NCI-H1436 (cell line): ENCODE data around the gene SPAG7.

ENCODE experiments used
- DNase-seq: peaks from one replicate; lab custom pipeline; 2025; lab: John Stamatoyannopoulos, UW

The SPAG7 gene, protein sequence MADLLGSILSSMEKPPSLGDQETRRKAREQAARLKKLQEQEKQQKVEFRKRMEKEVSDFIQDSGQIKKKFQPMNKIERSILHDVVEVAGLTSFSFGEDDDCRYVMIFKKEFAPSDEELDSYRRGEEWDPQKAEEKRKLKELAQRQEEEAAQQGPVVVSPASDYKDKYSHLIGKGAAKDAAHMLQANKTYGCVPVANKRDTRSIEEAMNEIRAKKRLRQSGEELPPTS

DNA sequence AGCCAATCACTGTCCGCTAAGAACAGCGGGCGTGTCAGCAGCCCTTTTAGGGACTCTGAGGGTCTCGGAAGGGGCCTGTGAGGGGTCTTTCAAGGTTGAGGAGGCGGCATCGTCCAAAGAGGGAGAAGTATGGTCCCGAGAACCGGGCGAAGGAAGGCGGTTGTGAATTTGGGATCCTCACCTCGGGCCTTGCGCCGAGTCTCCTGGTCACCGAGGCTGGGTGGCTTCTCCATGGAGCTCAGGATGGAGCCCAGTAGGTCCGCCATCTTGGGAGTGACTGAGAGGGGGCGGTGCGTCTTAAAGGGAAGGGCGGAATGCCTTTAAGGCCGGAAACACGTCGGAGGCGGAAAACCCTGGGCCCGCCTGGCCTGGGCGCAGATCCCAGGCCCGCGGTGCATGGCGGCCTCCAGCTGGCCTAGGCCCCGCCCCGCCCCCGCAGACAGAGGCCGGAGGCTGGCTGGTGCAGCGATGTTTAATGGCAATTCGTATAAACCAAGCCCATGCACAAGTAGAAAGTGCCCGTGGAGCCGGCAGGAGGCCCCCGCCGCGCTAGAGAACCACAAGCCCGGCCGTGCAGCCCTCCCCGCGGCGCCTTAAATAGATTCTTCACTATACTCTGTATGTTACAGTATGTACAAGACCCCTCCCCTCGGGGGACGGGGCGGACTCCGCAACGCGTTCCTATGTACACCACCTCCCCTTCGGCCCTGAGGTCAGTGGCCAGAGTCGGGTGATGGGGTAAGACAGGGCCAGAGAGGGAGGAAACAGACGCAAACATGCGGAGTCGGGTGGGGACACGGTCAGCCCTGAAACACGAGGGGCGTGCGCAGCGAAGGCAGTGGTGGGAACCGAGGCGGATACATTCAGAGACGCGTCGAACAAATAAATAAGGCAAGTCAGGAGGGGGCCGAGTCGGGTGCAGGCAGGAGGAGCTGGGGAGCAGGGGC is at the start of gene SPAG7:
Gene SPAG7, minus strand, starts transcription at position 279 of the 947 bp plus-strand sequence. Its CDS starts 13 bp downstream, at position 266.
- peak; percentile 91 for DNase-seq

DNA sequence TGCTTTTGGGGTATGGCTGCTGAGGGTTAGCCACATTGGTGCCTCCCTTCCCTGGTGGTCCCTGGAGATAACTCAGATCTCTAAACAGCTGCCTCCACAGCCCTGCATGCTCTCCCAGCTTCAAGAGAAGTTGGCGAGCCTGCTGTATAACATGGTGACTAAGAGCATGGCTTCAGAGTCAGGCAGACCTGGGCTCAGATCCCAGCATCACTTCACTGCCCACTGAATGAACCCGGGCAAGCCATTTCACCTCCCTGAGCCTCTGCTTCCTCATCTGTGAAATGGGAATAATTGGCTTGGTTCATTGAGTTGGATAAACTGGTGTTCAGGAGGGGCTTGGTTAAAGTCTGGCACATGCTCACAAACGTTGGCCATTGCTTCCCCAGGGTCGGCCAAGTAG is 46.7 kb upstream of the SPAG7 start:
- no peak for DNase-seq

DNA sequence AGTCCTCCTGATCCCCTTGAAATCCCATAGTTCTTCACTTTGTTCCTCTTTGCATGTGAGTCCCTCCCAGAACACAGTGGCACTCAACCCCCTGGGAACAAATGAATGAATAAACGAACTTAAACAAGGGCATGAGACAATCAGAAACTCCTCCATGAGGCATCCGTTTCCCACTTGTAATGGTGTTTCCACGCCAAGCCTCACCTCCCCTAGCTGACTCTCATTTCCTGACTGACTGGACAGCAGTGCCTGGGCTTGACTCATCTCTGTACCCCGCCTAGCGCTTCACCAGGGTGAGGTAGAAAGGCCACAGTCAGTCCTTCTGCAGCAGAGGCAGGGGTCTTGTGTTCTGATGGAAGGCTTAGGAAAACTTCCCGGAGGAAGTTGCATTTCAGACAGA is 44.3 kb upstream of the SPAG7 start:
- DNase-seq, result no peak

GRCh38 chr17:5003214-5003867 is 35.7 kb upstream of the SPAG7 start:
- no peak for DNase-seq

GRCh38 chr17:5002121-5002788 is 34.6 kb upstream of the SPAG7 start:
- no peak for DNase-seq

DNA sequence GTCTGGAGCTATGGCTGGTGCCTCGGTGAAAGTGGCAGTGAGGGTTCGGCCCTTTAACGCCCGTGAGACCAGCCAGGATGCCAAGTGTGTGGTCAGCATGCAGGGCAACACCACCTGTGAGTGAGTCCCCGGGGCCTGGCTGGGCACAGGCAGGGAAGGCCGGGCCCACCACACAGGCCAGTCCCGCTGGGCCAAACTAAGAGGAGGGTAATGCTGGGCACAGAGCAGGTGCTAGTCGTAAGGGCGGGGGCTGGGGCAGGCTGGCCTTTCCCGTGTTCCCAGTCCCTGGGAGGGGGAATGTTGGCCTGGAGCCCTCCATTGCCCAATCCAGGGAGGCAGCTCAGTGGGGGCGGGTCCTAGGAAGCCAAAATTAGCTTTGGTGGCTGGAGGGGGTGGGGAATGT is 32.6 kb upstream of the SPAG7 start:
- DNase-seq, result no peak

DNA sequence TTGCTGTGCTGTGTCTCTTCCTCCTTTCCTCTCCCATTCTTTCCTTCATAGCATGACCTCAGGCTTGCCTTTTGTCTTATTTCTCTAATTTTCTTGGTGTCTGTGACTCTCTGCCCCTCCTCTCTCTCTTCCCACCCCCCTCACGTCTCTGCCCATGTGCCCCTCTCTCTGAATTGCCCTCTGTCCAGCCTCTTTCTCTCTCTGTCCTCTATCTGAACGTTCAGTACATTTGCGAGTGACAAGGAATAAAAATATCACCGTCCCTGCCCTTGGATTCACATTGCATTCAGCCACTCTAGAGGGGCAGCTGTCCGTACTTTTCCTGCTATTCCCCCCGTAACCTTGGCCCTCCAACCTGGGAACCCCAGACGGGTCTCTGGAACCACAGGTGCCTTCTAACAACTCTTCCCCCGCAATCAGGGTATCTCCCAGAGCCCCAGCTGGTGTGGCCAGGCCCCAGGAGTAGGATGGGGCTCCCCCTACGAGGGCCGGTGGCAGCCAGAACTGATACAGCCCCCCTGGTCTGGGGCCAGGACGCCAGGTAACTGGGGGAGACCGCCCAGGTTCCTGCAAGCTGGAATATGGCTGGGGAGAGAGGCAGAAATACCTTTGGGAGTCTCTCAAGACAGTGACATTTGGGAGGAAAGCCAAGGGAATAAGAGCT is 31.9 kb upstream of the SPAG7 start:
- no peak for DNase-seq

- DNase-seq, result no peak
These were observed 31.3 kb upstream of the SPAG7 start for GRCh38 chr17:4998732-4999429.

GRCh38 chr17:4998027-4998731 is 30.6 kb upstream of the SPAG7 start:
- DNase-seq, result no peak

DNA sequence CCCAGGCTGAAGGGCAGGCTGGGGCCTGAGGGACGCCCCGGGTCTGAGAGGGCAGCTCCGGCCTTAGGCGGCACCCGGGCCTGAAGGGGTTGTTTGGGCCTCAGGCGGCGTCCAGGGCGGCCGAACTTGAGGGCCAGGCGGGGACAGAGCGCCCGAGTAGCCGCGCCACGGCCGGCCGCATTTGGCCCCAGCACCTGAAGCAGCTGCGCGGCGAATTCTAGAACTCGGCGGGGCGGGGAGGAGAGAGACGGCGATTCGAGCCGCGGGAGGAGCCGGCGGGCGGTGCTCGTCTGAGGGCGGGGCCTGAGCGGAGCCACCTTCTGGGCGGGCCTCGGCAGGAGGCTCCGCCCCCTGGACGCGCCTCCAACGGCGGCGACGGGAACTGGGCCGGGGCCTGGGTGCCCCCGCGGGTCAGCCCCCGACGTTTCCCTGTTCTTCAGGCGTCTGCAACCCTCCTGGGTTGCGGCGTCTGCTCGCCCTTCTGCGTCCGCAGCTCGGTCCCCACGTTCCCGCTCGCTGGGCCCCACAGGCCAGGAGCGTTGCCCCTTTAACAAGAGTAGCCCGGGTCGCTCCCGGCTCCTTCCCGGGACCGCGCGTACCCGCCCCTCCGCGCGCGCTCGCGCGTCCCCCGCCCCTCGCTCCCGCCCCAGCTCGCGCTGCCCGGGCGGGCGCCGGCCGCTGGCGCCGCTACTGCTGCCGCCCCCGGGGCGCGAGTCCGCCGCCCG is 29.8 kb upstream of the SPAG7 start, which contains the start of the genes INCA1 and KIF1C:
Gene INCA1, minus strand, starts transcription at position 221 of the 725 bp plus-strand sequence. CDS start 3,085 bp downstream, outside the sequence.
Gene KIF1C, plus strand, starts transcription at position 649 of the 725 bp plus-strand sequence. CDS start 2,297 bp downstream, outside the sequence.
- DNase-seq, result peak; percentile 89

- DNase-seq, result no peak
These were observed 26.5 kb upstream of the SPAG7 start for GRCh38 chr17:4994081-4994595.

DNA sequence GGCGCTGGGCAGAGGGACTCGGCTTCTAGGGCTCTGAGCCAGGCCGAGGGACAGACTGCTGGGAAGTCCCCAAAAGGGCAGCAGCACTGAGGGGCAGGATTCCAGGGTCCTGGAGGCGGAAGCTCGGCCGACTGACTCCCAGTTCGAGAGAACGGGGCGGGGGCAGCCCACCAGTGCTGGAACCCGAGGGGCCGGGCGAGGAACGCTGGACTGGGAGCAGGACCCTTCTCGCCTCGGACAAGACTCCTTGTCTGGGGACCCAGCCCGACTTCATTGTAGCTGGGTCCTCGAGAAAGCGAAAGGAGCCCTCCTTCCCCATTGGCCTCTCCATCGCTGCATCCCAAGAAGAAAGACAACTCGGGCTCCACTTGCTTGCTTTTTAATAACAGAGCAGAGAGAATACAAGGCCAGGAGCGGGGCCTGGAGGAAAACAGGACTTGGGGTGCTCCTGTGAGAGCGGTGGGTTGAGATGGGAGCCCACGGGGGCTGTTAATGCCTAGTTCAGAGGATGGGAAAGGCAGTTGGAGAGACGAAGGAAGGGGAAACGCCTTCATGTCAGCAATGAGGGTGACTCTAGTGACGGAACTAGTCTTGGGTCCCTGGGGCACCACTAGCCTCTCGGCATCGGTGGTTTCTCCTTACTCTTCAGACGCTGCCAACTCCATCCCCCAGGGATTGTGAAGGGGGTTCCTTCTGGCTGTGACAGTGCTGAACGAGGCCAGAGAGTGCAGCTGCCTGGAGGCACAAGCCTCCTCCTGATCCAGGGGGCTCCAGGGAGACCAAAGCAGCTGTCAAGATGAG is 20.4 kb upstream of the SPAG7 start:
- peak; percentile 62 for DNase-seq

DNA sequence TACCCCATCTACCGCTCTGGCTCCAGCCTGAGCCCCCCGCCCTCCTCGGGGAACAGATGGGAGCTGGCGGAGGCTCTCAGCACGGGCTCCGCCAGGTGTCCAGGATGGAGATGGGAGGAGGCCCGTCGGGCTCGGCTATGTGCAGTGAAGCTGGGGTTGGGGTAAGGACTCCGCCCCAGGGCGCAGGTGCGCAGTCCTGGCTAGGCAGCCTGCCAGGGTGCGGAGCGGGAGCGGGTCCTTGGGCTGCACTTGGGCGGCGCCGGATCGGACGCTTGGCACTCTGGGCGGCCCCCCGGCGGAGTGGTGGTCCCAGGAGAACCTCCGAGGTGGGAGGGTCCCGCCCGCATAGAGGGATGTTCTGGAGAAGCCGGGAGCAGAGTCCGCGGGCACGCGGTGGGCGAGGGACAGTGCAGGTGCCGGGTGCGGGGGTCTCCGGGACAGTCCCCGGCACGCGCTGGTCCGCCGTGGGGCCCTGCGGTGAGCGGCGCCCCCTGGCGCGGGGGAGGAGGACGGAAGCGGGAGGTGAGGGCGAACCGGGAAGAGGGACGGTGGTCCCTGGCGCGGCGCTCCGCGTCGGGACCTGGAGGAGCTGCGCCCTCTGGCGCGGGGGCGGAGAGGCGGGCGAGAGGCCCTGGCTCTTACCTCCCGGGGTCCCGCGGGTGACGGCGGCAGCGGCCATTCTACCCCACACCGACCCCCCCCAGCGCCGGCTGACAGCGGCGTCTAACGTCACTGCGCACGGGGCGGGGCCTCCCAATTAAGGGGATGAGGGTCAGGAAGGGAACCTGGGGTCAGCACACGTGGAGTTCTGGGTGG is 19.5 kb upstream of the SPAG7 start, which contains the start of gene CAMTA2:
Gene CAMTA2, minus strand, starts transcription at position 725 of the 816 bp plus-strand sequence. CDS start 1,453 bp downstream, outside the sequence.
- DNase-seq, result peak; percentile 76

DNA sequence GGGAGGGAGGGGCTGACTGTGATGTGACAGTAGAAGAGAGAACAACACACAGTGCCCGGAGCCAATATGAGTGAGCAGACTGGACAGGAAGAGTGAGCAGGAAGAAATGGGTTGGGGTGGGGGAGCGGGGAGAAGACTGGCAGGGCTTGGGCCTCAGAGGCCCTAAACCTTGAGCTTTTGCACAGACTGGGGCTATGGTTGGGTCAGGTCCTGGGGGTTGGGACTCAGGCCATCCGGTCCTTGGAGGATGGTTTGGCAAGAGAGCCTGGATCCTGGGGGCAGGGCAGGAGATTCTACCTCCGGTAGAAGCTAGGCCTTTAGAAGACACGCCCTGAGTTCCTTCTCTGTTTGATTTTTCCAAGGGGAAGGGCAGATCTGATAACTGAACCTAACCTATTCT is 18.8 kb upstream of the SPAG7 start:
- no peak for DNase-seq

- no peak for DNase-seq
These were observed 14.7 kb upstream of the SPAG7 start for GRCh38 chr17:4982305-4982704.

GRCh38 chr17:4980644-4981216 is 13.1 kb upstream of the SPAG7 start:
- DNase-seq, result peak; percentile 56

DNA sequence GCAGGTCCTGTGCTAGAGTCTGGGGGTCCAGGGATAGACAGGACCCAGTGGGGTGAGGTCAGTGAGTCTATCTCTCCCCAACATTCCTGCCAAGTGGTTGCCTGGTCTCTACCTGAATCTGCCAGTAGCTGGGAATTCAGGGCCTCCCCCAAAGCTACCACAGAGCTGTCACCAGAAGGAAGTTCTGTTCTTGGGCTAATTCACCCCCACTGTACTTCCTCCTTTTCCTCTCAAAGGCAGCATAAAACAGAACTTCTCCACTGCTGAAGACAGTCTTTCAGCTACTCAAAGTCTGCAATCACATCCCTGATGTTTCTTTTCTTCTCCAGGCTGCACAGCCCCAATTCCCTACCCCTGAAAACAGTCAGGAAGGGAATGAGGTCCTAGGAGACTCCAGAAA is 11.1 kb upstream of the SPAG7 start:
- no peak for DNase-seq
